ENCODE results near the gene PLN. TPM values are rescaled to one million over a fixed set of nuclear protein-coding genes. Genes with fewer than 3 reads are reported as not detected.

Gene PLN
- total RNA-seq, 3 donors from 2014 or later = 2.9 to 5.7 (median 4.6) TPM

- no peaks in the 10 kb centered on the region for H3K4me1 ChIP-seq
- intact Hi-C loops (cut with DNase I; ENCODE audit: low total_unique reads) = no loop called here
Observed at GRCh38 chr6:118586746-118587485, 38.8 kb downstream of the PLN start.

DNA sequence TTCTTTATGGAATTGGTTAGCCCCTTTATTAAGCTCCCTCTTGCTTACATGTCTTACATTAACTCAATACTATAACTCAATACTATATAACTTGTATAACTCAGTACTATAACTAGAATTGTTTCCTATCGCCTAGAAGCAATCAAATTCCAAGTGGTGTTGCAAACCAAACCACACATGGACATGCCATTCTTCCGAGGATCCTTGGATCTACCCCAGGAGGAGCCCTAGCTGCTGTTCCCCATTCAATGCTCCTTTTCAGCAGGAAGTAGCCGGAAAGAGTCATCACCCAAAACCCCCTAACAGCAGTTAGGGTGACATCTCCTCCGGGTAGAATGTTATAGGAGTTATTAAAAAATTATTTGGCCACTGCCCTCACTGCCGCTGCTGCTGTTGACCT lies 40.5 kb downstream of the PLN start:
- Histone ChIP-seq H3K27ac (no peak overlapping the region), H3K4me1 (no peaks in the 10 kb centered on the region), H3K9me3 (no peaks in the 10 kb centered on the region), H3K27me3 (no peaks in the 10 kb centered on the region), H3K36me3 (no peaks in the 10 kb centered on the region), H3K4me3 (no peak overlapping the region)
- no peak for TF ChIP-seq POLR2A (IDR thresholded peaks at IDR 0.05)
- TF ChIP-seq POLR2AphosphoS5 (IDR thresholded peaks at IDR 0.05) = no peak
- TF ChIP-seq, protein P1, sequence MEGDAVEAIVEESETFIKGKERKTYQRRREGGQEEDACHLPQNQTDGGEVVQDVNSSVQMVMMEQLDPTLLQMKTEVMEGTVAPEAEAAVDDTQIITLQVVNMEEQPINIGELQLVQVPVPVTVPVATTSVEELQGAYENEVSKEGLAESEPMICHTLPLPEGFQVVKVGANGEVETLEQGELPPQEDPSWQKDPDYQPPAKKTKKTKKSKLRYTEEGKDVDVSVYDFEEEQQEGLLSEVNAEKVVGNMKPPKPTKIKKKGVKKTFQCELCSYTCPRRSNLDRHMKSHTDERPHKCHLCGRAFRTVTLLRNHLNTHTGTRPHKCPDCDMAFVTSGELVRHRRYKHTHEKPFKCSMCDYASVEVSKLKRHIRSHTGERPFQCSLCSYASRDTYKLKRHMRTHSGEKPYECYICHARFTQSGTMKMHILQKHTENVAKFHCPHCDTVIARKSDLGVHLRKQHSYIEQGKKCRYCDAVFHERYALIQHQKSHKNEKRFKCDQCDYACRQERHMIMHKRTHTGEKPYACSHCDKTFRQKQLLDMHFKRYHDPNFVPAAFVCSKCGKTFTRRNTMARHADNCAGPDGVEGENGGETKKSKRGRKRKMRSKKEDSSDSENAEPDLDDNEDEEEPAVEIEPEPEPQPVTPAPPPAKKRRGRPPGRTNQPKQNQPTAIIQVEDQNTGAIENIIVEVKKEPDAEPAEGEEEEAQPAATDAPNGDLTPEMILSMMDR (IDR thresholded peaks at IDR 0.05) = no peak
- intact Hi-C loops (cut with DNase I; ENCODE audit: low total_unique reads) = no loop called here
- DNase-seq (ENCODE audit: low spot score in 2 of 2) = no peak

More at GRCh38 chr6:118586746-118587485, 38.8 kb downstream of the PLN start:
- Histone ChIP-seq H3K4me3 (no peak overlapping the region), H3K9me3 (no peaks in the 10 kb centered on the region), H3K36me3 (no peaks in the 10 kb centered on the region), H3K27ac (no peak overlapping the region), H3K27me3 (no peaks in the 10 kb centered on the region)
- no peak for DNase-seq (ENCODE audit: low spot score in 2 of 2)
- TF ChIP-seq, protein P1 (IDR thresholded peaks at IDR 0.05) = no peak
- TF ChIP-seq POLR2A (IDR thresholded peaks at IDR 0.05) (no peak), POLR2AphosphoS5 (IDR thresholded peaks at IDR 0.05) (no peak)

DNA sequence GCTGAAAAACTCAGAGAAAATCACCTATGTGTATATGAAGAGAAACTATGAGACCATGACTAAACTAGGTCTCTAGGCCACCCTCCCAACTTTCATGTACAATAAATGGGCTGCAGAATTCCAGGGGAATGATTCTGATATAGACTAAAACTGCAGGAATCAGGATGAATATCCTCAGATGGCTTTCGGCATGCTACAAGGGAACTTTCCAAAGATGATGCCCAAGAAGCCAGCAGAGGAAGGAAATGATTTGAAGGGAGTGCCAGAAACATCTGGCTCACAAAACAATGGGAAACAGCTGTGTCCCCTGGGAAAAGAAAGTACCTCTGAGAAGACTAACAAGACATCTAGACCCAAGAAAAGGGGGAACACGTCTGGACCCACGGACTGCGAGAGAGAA lies 41.1 kb downstream of the PLN start:
- Histone ChIP-seq H3K4me3 (no peak overlapping the region), H3K27ac (no peak overlapping the region), H3K27me3 (no peaks in the 10 kb centered on the region), H3K4me1 (no peaks in the 10 kb centered on the region), H3K36me3 (no peaks in the 10 kb centered on the region), H3K9me3 (no peaks in the 10 kb centered on the region)
- TF ChIP-seq POLR2A (IDR thresholded peaks at IDR 0.05) = no peak
- TF ChIP-seq, protein P1 (IDR thresholded peaks at IDR 0.05) = no peak
- TF ChIP-seq POLR2AphosphoS5 (IDR thresholded peaks at IDR 0.05) = no peak
- intact Hi-C loops (cut with DNase I; ENCODE audit: low total_unique reads) = no loop called here
- no peak for DNase-seq (ENCODE audit: low spot score in 2 of 2)

- Histone ChIP-seq H3K27me3 (no peaks in the 10 kb centered on the region), H3K4me3 (no peak overlapping the region), H3K27ac (no peak overlapping the region), H3K4me1 (no peaks in the 10 kb centered on the region), H3K9me3 (no peaks in the 10 kb centered on the region), H3K36me3 (no peaks in the 10 kb centered on the region)
- intact Hi-C loops (cut with DNase I; ENCODE audit: low total_unique reads) = no loop called here
- TF ChIP-seq POLR2AphosphoS5 (IDR thresholded peaks at IDR 0.05) = no peak
- TF ChIP-seq, protein P1 (IDR thresholded peaks at IDR 0.05) = no peak
- TF ChIP-seq POLR2A (IDR thresholded peaks at IDR 0.05) = no peak
- DNase-seq (ENCODE audit: low spot score in 2 of 2) = no peak
Observed at GRCh38 chr6:118589649-118590365, 41.7 kb downstream of the PLN start.

- no peak overlapping the region for H3K27ac ChIP-seq
- H3K27me3 ChIP-seq = no peaks in the 10 kb centered on the region
- intact Hi-C loops (cut with DNase I; ENCODE audit: low total_unique reads) = no loop called here
- DNase-seq (ENCODE audit: low spot score in 2 of 2) = no peak
- TF ChIP-seq, protein P1 (IDR thresholded peaks at IDR 0.05) = no peak
- TF ChIP-seq POLR2A (IDR thresholded peaks at IDR 0.05) = no peak
- TF ChIP-seq POLR2AphosphoS5 (IDR thresholded peaks at IDR 0.05) = no peak
- no peaks in the 10 kb centered on the region for H3K36me3 ChIP-seq
- no peaks in the 10 kb centered on the region for H3K9me3 ChIP-seq
- H3K4me1 ChIP-seq = no peaks in the 10 kb centered on the region
- H3K4me3 ChIP-seq = no peak overlapping the region
Observed at GRCh38 chr6:118591897-118592296, 43.8 kb downstream of the PLN start.
